OCI-LY1 (cell line): ENCODE measurements around the gene ALG1L2.
"Not testable (repeated sequence)": the region's sequence is repeated elsewhere in the genome, so short reads cannot be mapped to it uniquely, and the experiment has no call there.

Source experiments
- CTCF ChIP-seq: fragments of 200-600 bp; sonication (generic), shearing (Covaris generic); IDR thresholded peaks from 2 replicates; pipeline ENCODE4 v1.5.1; 2017; ENCODE audit warnings: mild to moderate bottlenecking, antibody characterized with exemption, low read length, moderate library complexity, mixed read lengths
- EZH2 ChIP-seq: fragments of 200-600 bp; sonication (generic), shearing (Covaris generic); IDR thresholded peaks from 2 replicates; pipeline ENCODE4 v1.8.0; 2017; ENCODE audit warnings: borderline replicate concordance, mixed run types, mild to moderate bottlenecking, antibody characterized with exemption, low read length, moderate library complexity, mixed read lengths

- not testable (repeated sequence) for TF ChIP-seq CTCF, EZH2
These were observed 54.7 kb downstream of the ALG1L2 start for GRCh38 chr3:130136337-130136736.
